Testis (tissue), 3 donors: Measurements from ENCODE around the gene CERS2. TPM values are rescaled to one million over a fixed set of nuclear protein-coding genes. Genes with fewer than 3 reads are reported as not detected.

Experiments used
- DNase-seq: peaks from one replicate; pipeline ENCODE4 v3.0.0-alpha.2; 2019
- H3K27ac ChIP-seq, 2 donors: fragments of 200-600 bp; sonication (generic); one replicate each; pipeline ENCODE4 v1.5.1; 2019
- H3K27me3 ChIP-seq: fragments of 200-600 bp; sonication (generic); one replicate; pipeline ENCODE4 v1.5.1; 2019
- H3K36me3 ChIP-seq: fragments of 200-600 bp; sonication (generic); one replicate; pipeline ENCODE4 v1.5.1; 2017; ENCODE audit warnings: low read depth; ENCODE audit errors: missing control alignments
- H3K4me1 ChIP-seq: fragments of 200-600 bp; sonication (generic); one replicate; pipeline ENCODE4 v1.5.1; 2019
- H3K4me3 ChIP-seq, 2 donors: fragments of 200-600 bp; sonication (generic); one replicate each; pipeline ENCODE4 v1.5.1; 2017 to 2019
- H3K9me3 ChIP-seq: fragments of 200-600 bp; sonication (generic); one replicate; pipeline ENCODE4 v1.5.1; 2017
- POLR2A ChIP-seq: fragments of 450-650 bp; IDR thresholded peaks from one replicate; pipeline ENCODE4 v1.6.1; 2017; ENCODE audit warnings: antibody characterized with exemption, mild to moderate bottlenecking, moderate library complexity
- WGBS, 2 donors: methylation state at CpG; one replicate each; pipeline ENCODE4 v1.1.5; 2018; 5-methylcytosine and 5-hydroxymethylcytosine counted together
- intact Hi-C: fragments of 100-400 bp; cut with DNase I; formaldehyde crosslinking; loops from one replicate; pipeline ENCODE4 v1.15.1; 2023; ENCODE audit warnings: low total_unique reads
- polyA plus RNA-seq: library from polyadenylated mRNA; stranded (reverse); fragments of 350-450 nt; fragmentation: Illumina TruSeq; extraction: RNeasy Lipid Tissue Mini Kit (QIAGEN cat#74804); gene quantifications from one replicate; pipeline ENCODE4 v1.2.3, GENCODE V29; 2014; ENCODE audit warnings: low read depth, low replicate concordance; ENCODE audit not compliant: insufficient read depth
- total RNA-seq, 2 donors: library from RNA; depleted of rRNA; stranded (reverse); fragments of >200 nt; gene quantifications; one replicate each; pipeline ENCODE4 v1.2.3, GENCODE V29; 2016
- TF ChIP-seq, protein P1 (sequence below), 3 experiments: fragments of 450-650 bp in 2 of 3; fragments of 200-600 bp in 1 of 3; sonication (generic) in 1 of 3; IDR thresholded peaks; one replicate each; pipeline ENCODE4 v1.5.1; 2016 to 2019; ENCODE audit warnings: antibody characterized with exemption in 3 of 3, mild to moderate bottlenecking in 2 of 3, moderate library complexity in 1 of 3

CERS2 gene
- total and polyA plus RNA-seq, 3 donors from 2014 or later = 92.7 to 138 (median 116) TPM

DNA sequence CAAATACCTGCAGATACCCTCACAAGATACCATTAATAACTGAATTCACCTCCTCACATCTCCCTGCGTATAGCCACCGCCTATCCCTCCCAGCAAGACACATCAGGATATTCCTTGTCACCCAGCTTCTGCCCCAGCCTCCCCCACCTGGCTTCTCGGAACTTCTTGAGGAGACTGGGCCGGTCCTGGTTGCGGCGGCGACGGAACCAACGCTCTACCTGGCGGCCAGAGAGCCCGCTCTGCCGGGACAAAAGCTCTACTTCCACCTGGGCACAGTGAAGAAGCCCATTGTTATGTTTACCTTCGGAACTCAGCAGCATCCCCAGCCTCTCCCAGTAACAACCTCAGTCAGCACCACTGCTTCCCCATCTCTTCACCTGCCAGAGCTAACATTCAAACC lies 6.7 kb downstream of the CERS2 start:
- no peak for TF ChIP-seq POLR2A
- TF ChIP-seq, protein P1, sequence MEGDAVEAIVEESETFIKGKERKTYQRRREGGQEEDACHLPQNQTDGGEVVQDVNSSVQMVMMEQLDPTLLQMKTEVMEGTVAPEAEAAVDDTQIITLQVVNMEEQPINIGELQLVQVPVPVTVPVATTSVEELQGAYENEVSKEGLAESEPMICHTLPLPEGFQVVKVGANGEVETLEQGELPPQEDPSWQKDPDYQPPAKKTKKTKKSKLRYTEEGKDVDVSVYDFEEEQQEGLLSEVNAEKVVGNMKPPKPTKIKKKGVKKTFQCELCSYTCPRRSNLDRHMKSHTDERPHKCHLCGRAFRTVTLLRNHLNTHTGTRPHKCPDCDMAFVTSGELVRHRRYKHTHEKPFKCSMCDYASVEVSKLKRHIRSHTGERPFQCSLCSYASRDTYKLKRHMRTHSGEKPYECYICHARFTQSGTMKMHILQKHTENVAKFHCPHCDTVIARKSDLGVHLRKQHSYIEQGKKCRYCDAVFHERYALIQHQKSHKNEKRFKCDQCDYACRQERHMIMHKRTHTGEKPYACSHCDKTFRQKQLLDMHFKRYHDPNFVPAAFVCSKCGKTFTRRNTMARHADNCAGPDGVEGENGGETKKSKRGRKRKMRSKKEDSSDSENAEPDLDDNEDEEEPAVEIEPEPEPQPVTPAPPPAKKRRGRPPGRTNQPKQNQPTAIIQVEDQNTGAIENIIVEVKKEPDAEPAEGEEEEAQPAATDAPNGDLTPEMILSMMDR (IDR thresholded peaks at IDR 0.05) = no peak
- H3K27me3 ChIP-seq = no peaks in the 10 kb centered on the region
- no peaks in the 10 kb centered on the region for H3K36me3 ChIP-seq
- intact Hi-C loops = no loop called here
- H3K27ac ChIP-seq = no peak overlapping the region
- WGBS, 2 donors = 93 to 97% methylated on average over 13 of the region's 13 CpGs
- H3K9me3 ChIP-seq = no peaks in the 10 kb centered on the region
- no peak overlapping the region for H3K4me3 ChIP-seq
- H3K4me1 ChIP-seq = peaks cover 27% of the 10 kb centered on the region
- no peak for DNase-seq

DNA sequence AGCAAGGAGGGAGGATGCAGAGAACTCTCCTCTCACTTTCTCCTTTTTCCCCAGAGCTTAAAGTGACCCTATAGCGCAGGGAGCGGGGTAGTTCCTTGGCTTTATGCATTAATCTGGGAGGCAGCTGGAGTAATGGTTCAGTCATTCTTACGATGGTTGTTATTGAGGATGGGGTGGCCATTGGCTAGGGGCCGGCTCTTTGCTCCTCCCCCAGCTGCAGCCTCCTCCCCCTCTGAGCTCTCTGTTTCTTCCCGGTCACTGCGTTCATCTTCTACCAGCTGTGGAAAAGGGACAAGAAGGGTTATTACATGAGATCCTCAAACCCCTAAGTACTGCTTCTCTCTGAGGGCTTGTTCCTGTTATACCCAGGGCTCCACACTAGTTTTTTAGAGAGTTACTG lies 8.6 kb downstream of the CERS2 start:
- DNase-seq = no peak
- no peaks in the 10 kb centered on the region for H3K9me3 ChIP-seq
- H3K4me1 ChIP-seq = peaks cover 8% of the 10 kb centered on the region
- peaks cover 3% of the 10 kb centered on the region for H3K36me3 ChIP-seq
- no peak overlapping the region for H3K27ac ChIP-seq
- TF ChIP-seq, protein P1 (IDR thresholded peaks at IDR 0.05) = no peak
- TF ChIP-seq POLR2A = no peak
- intact Hi-C loops = no loop called here
- H3K4me3 ChIP-seq = no peak overlapping the region
- WGBS, 2 donors = 71 to 73% methylated on average over 6 of the region's 6 CpGs
- H3K27me3 ChIP-seq = no peaks in the 10 kb centered on the region

DNA sequence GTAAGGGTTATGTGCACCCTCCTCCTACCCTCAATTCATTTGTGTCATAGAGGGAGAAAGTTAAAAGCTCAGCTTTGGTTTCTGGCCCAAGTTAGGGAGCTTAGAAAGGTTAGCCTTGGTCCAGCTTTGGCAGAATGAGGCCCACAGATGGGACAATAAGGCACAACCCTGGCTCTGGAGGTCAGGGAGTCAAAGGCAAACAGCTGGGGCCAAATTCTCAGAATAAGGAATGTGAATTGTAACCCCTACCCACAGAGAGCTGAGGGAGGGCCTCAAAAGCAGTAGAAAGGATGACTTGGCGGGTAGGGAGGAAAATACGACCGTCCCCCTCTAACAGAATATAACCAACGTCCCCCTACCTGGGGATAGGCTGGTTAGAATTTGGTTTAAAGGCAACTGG lies 9.0 kb downstream of the CERS2 start:
- H3K4me1 ChIP-seq = peaks cover 4% of the 10 kb centered on the region
- intact Hi-C loops = no loop called here
- TF ChIP-seq, protein P1 (IDR thresholded peaks at IDR 0.05) = no peak
- TF ChIP-seq POLR2A = no peak
- H3K9me3 ChIP-seq = no peaks in the 10 kb centered on the region
- no peak overlapping the region for H3K4me3 ChIP-seq
- 83 to 92% methylated on average over 4 of the region's 4 CpGs for WGBS, 2 donors
- H3K36me3 ChIP-seq = peaks cover 3% of the 10 kb centered on the region
- H3K27ac ChIP-seq = no peak overlapping the region
- no peak for DNase-seq
- no peaks in the 10 kb centered on the region for H3K27me3 ChIP-seq

DNA sequence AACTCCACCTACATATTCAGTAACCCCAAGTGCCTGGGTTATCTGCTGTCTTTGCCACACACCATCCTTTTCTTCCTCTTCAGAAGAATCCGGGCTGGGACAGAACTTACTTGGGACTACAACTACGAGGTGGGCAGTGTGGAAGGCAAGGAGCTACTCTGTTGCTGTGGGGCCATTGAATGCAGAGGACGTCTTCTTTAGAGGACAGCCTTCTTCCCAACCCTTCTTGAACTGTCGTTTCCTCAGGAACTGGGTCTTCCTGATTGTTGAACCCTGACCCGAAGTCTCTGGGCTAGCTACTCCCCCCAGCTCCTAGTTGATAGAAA lies 10.5 kb downstream of the CERS2 start:
- Histone ChIP-seq H3K4me1 (no peaks in the 10 kb centered on the region), H3K27me3 (no peaks in the 10 kb centered on the region), H3K9me3 (no peaks in the 10 kb centered on the region), H3K36me3 (peaks cover 3% of the 10 kb centered on the region), H3K27ac (no peak overlapping the region), H3K4me3 (no peak overlapping the region)
- no peak for DNase-seq
- TF ChIP-seq, protein P1 (IDR thresholded peaks at IDR 0.05) = no peak
- no peak for TF ChIP-seq POLR2A
- intact Hi-C loops = no loop called here
- 75 to 82% methylated on average over 5 of the region's 5 CpGs for WGBS, 2 donors

DNA sequence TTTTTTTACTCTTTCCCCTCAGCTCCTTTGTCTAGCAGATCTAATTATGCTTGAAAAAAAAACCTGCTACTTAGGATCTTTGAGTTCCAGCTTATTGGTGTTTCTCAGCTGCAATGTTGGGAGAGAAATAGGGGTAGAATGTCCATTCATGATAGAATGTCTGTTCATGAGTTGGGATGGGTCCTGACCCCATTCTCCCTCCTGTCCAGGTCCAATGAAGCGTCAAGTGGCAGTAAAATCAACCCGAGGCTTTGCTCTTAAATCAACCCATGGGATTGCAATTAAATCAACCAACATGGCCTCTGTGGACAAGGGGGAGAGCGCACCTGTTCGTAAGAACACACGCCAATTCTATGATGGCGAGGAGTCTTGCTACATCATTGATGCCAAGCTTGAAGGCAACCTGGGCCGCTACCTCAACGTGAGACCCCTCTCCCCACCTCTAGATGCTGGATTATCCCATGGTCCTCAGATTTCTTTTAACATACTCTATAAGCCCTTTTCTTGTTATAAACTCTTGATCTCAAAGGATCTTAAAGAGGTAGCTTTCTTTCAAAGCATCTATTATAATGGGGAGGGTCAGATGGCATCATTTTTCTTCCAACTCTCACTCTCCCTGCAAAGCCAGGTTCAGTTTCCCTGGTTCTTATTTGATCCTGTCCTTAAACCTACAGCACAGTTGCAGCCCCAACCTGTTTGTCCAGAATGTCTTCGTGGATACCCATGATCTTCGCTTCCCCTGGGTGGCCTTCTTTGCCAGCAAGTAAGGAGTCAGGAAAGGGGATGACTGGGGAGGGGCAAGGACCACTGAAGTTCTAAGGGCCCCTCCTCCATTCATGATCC lies 11.1 kb downstream of the CERS2 start:
- Histone ChIP-seq H3K9me3 (no peaks in the 10 kb centered on the region), H3K27ac (no peak overlapping the region), H3K36me3 (peaks cover 3% of the 10 kb centered on the region), H3K27me3 (no peaks in the 10 kb centered on the region), H3K4me3 (no peak overlapping the region), H3K4me1 (no peaks in the 10 kb centered on the region)
- TF ChIP-seq, protein P1 (IDR thresholded peaks at IDR 0.05) = no peak
- TF ChIP-seq POLR2A = no peak
- intact Hi-C loops = no loop called here
- DNase-seq = no peak
- WGBS, 2 donors = 87 to 95% methylated on average over 10 of the region's 10 CpGs
